Hepatocyte (in vitro differentiated cells): ENCODE measurements around the gene PROM2. TPM values are rescaled to one million over a fixed set of nuclear protein-coding genes. Genes with fewer than 3 reads are reported as not detected.

Experiments used
- DNase-seq: peaks from one replicate; pipeline ENCODE4 v3.0.0-alpha.2; 2016; ENCODE audit warnings: low spot score
- H2AFZ ChIP-seq: fragments of 200-600 bp; sonication (generic); 2 replicates; pipeline ENCODE4 v1.6.0; 2016; ENCODE audit warnings: antibody characterized with exemption, mild to moderate bottlenecking
- H3K27ac ChIP-seq: fragments of 200-600 bp; sonication (generic); 2 replicates; pipeline ENCODE4 v1.5.1; 2016; ENCODE audit warnings: mild to moderate bottlenecking
- H3K27me3 ChIP-seq: fragments of 200-600 bp; sonication (generic); 2 replicates; pipeline ENCODE4 v1.6.1; 2016
- H3K36me3 ChIP-seq: fragments of 200-600 bp; sonication (generic); replicated peaks from 2 replicates; pipeline ENCODE4 v1.5.1; 2016; ENCODE audit warnings: low read depth; ENCODE audit not compliant: insufficient read depth
- H3K4me1 ChIP-seq: fragments of 200-600 bp; sonication (generic); 2 replicates; pipeline ENCODE4 v1.5.1; 2016; ENCODE audit warnings: mild to moderate bottlenecking, moderate library complexity; ENCODE audit not compliant: insufficient read depth
- H3K4me2 ChIP-seq: fragments of 200-600 bp; sonication (generic); 2 replicates; pipeline ENCODE4 v1.6.0; 2016
- H3K4me3 ChIP-seq: fragments of 200-600 bp; sonication (generic); 2 replicates; pipeline ENCODE4 v1.5.1; 2016; ENCODE audit warnings: mild to moderate bottlenecking
- H3K79me2 ChIP-seq: fragments of 200-600 bp; sonication (generic); 2 replicates; pipeline ENCODE4 v1.6.0; 2017; ENCODE audit warnings: mild to moderate bottlenecking
- H3K9me2 ChIP-seq: fragments of 200-600 bp; sonication (generic); replicated peaks from 2 replicates; pipeline ENCODE4 v1.6.0; 2017; ENCODE audit warnings: mild to moderate bottlenecking; ENCODE audit not compliant: insufficient read depth
- H3K9me3 ChIP-seq: fragments of 200-600 bp; sonication (generic); 2 replicates; pipeline ENCODE4 v1.5.1; 2016; ENCODE audit warnings: low read depth, mild to moderate bottlenecking
- H4K20me1 ChIP-seq: fragments of 200-600 bp; sonication (generic); 2 replicates; pipeline ENCODE4 v1.6.0; 2016; ENCODE audit warnings: mild to moderate bottlenecking; ENCODE audit not compliant: insufficient read depth, poor library complexity, severe bottlenecking
- CTCF ChIP-seq: fragments of 200-600 bp; sonication (generic); IDR thresholded peaks from 2 replicates; pipeline ENCODE4 v1.5.1; 2016; ENCODE audit warnings: antibody characterized with exemption, mild to moderate bottlenecking; ENCODE audit not compliant: poor library complexity
- EZH2 ChIP-seq: fragments of 200-600 bp; sonication (generic); IDR thresholded peaks from 2 replicates; pipeline ENCODE4 v1.6.1; 2016; ENCODE audit warnings: antibody characterized with exemption, mild to moderate bottlenecking, borderline replicate concordance
- EZH2phosphoT487 ChIP-seq: fragments of 200-600 bp; sonication (generic); IDR thresholded peaks from one replicate; pipeline ENCODE4 v1.6.1; 2018; ENCODE audit warnings: antibody characterized with exemption, mild to moderate bottlenecking, low read depth, moderate library complexity; ENCODE audit not compliant: unreplicated experiment, severe bottlenecking
- WGBS: methylation state at CpG from one replicate; pipeline ENCODE4 v1.1.6; 2016; ENCODE audit warnings: low lambda C conversion rate; ENCODE audit errors: missing lambda C conversion rate; 5-methylcytosine and 5-hydroxymethylcytosine counted together
- polyA plus RNA-seq: library from polyadenylated mRNA; unstranded; fragments of >200 nt; fragmentation: Nextera tagmentation; extraction: Ambion mirVana; gene quantifications from 2 replicates; pipeline ENCODE4 v1.2.1, GENCODE V29; 2016
- total RNA-seq: library from RNA; depleted of rRNA; stranded (reverse); fragments of >200 nt; gene quantifications from 2 replicates; pipeline ENCODE4 v1.2.3, GENCODE V29; 2014

PROM2 gene
- total and polyA plus RNA-seq, 2 experiments from 2014 or later: 2.6 to 2.8 TPM

GRCh38 chr2:95323347-95324155 lies 49.3 kb downstream of the PROM2 start:
- no peaks in the 10 kb centered on the region for H3K9me2 ChIP-seq
- no peaks in the 10 kb centered on the region for H3K9me3 ChIP-seq
- DNase-seq: peak; percentile 41
- no peaks in the 10 kb centered on the region for H4K20me1 ChIP-seq
- no peaks in the 10 kb centered on the region for H3K4me1 ChIP-seq
- H3K27ac ChIP-seq: no peak overlapping the region
- no peak overlapping the region for H3K4me3 ChIP-seq
- TF ChIP-seq EZH2 (no peak), CTCF (peak; percentile 34)
- no peak overlapping the region for H2AFZ ChIP-seq
- no peaks in the 10 kb centered on the region for H3K79me2 ChIP-seq
- H3K4me2 ChIP-seq: no peak overlapping the region
- H3K36me3 ChIP-seq: no peaks in the 10 kb centered on the region
- no peaks in the 10 kb centered on the region for H3K27me3 ChIP-seq
- 78% methylated on average over 25 of the region's 26 CpGs for WGBS

GRCh38 chr2:95325026-95325425 lies 50.8 kb downstream of the PROM2 start:
- H3K27me3 ChIP-seq: no peaks in the 10 kb centered on the region
- TF ChIP-seq CTCF (no peak), EZH2 (no peak), EZH2phosphoT487 (no peak)
- H3K4me2 ChIP-seq: no peak overlapping the region
- H3K9me2 ChIP-seq: no peaks in the 10 kb centered on the region
- H3K9me3 ChIP-seq: no peaks in the 10 kb centered on the region
- no peak overlapping the region for H3K27ac ChIP-seq
- WGBS: 93% methylated on average over 13 of the region's 13 CpGs
- H3K4me1 ChIP-seq: no peaks in the 10 kb centered on the region
- no peaks in the 10 kb centered on the region for H3K36me3 ChIP-seq
- H3K79me2 ChIP-seq: no peaks in the 10 kb centered on the region
- no peak for DNase-seq
- no peak overlapping the region for H2AFZ ChIP-seq
- no peaks in the 10 kb centered on the region for H4K20me1 ChIP-seq
- H3K4me3 ChIP-seq: no peak overlapping the region

GRCh38 chr2:95325590-95326432 lies 51.6 kb downstream of the PROM2 start:
- Histone ChIP-seq H2AFZ (no peak overlapping the region), H3K4me1 (no peaks in the 10 kb centered on the region), H3K4me3 (no peak overlapping the region), H3K36me3 (no peaks in the 10 kb centered on the region), H3K27ac (no peak overlapping the region), H3K27me3 (no peaks in the 10 kb centered on the region), H3K9me3 (no peaks in the 10 kb centered on the region), H4K20me1 (no peaks in the 10 kb centered on the region), H3K79me2 (no peaks in the 10 kb centered on the region), H3K9me2 (no peaks in the 10 kb centered on the region), H3K4me2 (no peak overlapping the region)
- no peak for DNase-seq
- WGBS: 97% methylated on average over 9 of the region's 10 CpGs
- no peak for TF ChIP-seq CTCF
- no peak for TF ChIP-seq EZH2
- TF ChIP-seq EZH2phosphoT487: no peak
